OCI-LY3 (cell line): Measurements from ENCODE around the gene JCHAIN.
A peak's percentile ranks its signal among the peaks of the same experiment; 100 is the strongest.

Experiments
- H2AFZ ChIP-seq: fragments of 200-600, 300-600 bp; shearing (Covaris generic); 2 replicates; pipeline ENCODE4 v1.6.0; 2014; ENCODE audit warnings: antibody characterized with exemption, low read depth, low read length
- H3K27ac ChIP-seq: fragments of 200-600, 300-600 bp; sonication (generic); 2 replicates; pipeline ENCODE4 v1.5.1; 2014; ENCODE audit warnings: mild to moderate bottlenecking, low read length, moderate library complexity, mixed read lengths
- H3K27me3 ChIP-seq: fragments of 200-600, 300-600 bp; sonication (generic); 2 replicates; pipeline ENCODE4 v1.6.1; 2014; ENCODE audit warnings: low read depth, low read length, mixed read lengths
- H3K36me3 ChIP-seq: fragments of 200-600, 300-600 bp; sonication (generic); replicated peaks from 2 replicates; pipeline ENCODE3; 2014; ENCODE audit warnings: low read depth, low read length, mixed read lengths
- H3K4me1 ChIP-seq: fragments of 300-600, 200-600 bp; sonication (generic); 2 replicates; pipeline ENCODE4 v1.6.1; 2014; ENCODE audit warnings: low read length, mixed read lengths
- H3K4me2 ChIP-seq: fragments of 200-600, 300-600 bp; sonication (generic); 2 replicates; pipeline ENCODE4 v1.6.1; 2014; ENCODE audit warnings: low read length, mixed read lengths
- H3K4me3 ChIP-seq: fragments of 300-600, 200-600 bp; sonication (generic); 2 replicates; pipeline ENCODE4 v1.5.1; 2014; ENCODE audit warnings: antibody characterized with exemption, mild to moderate bottlenecking, low read length, moderate library complexity
- H3K79me2 ChIP-seq: fragments of 300-600, 200-600 bp; shearing (Covaris generic); 2 replicates; pipeline ENCODE4 v1.6.1; 2014; ENCODE audit warnings: mild to moderate bottlenecking, low read length, mixed read lengths
- H3K9ac ChIP-seq: fragments of 300-600, 200-600 bp; shearing (Covaris generic); 2 replicates; pipeline ENCODE4 v1.6.0; 2014; ENCODE audit warnings: mild to moderate bottlenecking, low read length, moderate library complexity
- H3K9me3 ChIP-seq: fragments of 200-600, 300-600 bp; shearing (Covaris generic); 2 replicates; pipeline ENCODE4 v1.6.1; 2014; ENCODE audit warnings: low read length, mixed read lengths; ENCODE audit not compliant: insufficient read depth
- H4K20me1 ChIP-seq: fragments of 200-600, 300-600 bp; sonication (generic); 2 replicates; pipeline ENCODE4 v1.6.1; 2016; ENCODE audit warnings: low read length, mixed read lengths; ENCODE audit not compliant: insufficient read depth
- EZH2phosphoT487 ChIP-seq: fragments of 200-600 bp; shearing (Covaris generic); IDR thresholded peaks from 2 replicates; pipeline ENCODE4 v1.6.1; 2018; ENCODE audit warnings: antibody characterized with exemption, mixed run types, low read depth
- TF ChIP-seq, protein P1 (sequence below): fragments of 200-600, 300-600 bp; sonication (generic); IDR thresholded peaks from 2 replicates; pipeline ENCODE4 v1.5.1; 2014; ENCODE audit warnings: antibody characterized with exemption, low read length, low read depth

JCHAIN gene

GRCh38 chr4:70709611-70710205 is 43.4 kb upstream of the JCHAIN start:
- Histone ChIP-seq H3K4me3 (peak overlapping the region; percentile 13; the same call in 1 of the 2 replicates), H3K4me1 (peaks cover 61% of the 10 kb centered on the region)

GRCh38 chr4:70706516-70706915 is 40.2 kb upstream of the JCHAIN start:
- H3K27ac ChIP-seq: peak overlapping the region; percentile 88
- TF ChIP-seq, protein P1, sequence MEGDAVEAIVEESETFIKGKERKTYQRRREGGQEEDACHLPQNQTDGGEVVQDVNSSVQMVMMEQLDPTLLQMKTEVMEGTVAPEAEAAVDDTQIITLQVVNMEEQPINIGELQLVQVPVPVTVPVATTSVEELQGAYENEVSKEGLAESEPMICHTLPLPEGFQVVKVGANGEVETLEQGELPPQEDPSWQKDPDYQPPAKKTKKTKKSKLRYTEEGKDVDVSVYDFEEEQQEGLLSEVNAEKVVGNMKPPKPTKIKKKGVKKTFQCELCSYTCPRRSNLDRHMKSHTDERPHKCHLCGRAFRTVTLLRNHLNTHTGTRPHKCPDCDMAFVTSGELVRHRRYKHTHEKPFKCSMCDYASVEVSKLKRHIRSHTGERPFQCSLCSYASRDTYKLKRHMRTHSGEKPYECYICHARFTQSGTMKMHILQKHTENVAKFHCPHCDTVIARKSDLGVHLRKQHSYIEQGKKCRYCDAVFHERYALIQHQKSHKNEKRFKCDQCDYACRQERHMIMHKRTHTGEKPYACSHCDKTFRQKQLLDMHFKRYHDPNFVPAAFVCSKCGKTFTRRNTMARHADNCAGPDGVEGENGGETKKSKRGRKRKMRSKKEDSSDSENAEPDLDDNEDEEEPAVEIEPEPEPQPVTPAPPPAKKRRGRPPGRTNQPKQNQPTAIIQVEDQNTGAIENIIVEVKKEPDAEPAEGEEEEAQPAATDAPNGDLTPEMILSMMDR: no peak
- no peak for TF ChIP-seq EZH2phosphoT487
- no peaks in the 10 kb centered on the region for H3K27me3 ChIP-seq
- H3K36me3 ChIP-seq: no peaks in the 10 kb centered on the region
- H3K79me2 ChIP-seq: peaks cover 53% of the 10 kb centered on the region
- H3K4me1 ChIP-seq: peaks cover 37% of the 10 kb centered on the region
- no peaks in the 10 kb centered on the region for H4K20me1 ChIP-seq
- no peak overlapping the region for H2AFZ ChIP-seq
- H3K4me2 ChIP-seq: peak overlapping the region; percentile 86
- H3K9me3 ChIP-seq: no peaks in the 10 kb centered on the region
- H3K9ac ChIP-seq: peak overlapping the region; percentile 82
- H3K4me3 ChIP-seq: peak overlapping the region; percentile 89

More at GRCh38 chr4:70709611-70710205, 43.4 kb upstream of the JCHAIN start:
- H3K36me3 ChIP-seq: no peaks in the 10 kb centered on the region
- TF ChIP-seq, protein P1: no peak
- TF ChIP-seq EZH2phosphoT487: no peak
- no peaks in the 10 kb centered on the region for H3K27me3 ChIP-seq
- H2AFZ ChIP-seq: no peak overlapping the region
- H3K9me3 ChIP-seq: no peaks in the 10 kb centered on the region
- H3K27ac ChIP-seq: no peak overlapping the region
- H3K9ac ChIP-seq: no peak overlapping the region
- H3K79me2 ChIP-seq: peaks cover 72% of the 10 kb centered on the region
- peak overlapping the region; percentile 47 for H3K4me2 ChIP-seq
- no peaks in the 10 kb centered on the region for H4K20me1 ChIP-seq

- peak overlapping the region; percentile 89 for H3K4me3 ChIP-seq
- H3K4me1 ChIP-seq: peaks cover 33% of the 10 kb centered on the region
- H4K20me1 ChIP-seq: no peaks in the 10 kb centered on the region
- H3K79me2 ChIP-seq: peaks cover 49% of the 10 kb centered on the region
- peak overlapping the region; percentile 88 for H3K27ac ChIP-seq
- no peaks in the 10 kb centered on the region for H3K27me3 ChIP-seq
- no peaks in the 10 kb centered on the region for H3K9me3 ChIP-seq
- peak overlapping the region; percentile 72; the same call in 1 of the 2 replicates for H2AFZ ChIP-seq
- TF ChIP-seq, protein P1: no peak
- no peak for TF ChIP-seq EZH2phosphoT487
- no peaks in the 10 kb centered on the region for H3K36me3 ChIP-seq
- peak overlapping the region; percentile 86 for H3K4me2 ChIP-seq
- peak overlapping the region; percentile 82 for H3K9ac ChIP-seq
Observed at GRCh38 chr4:70706044-70706461, 39.7 kb upstream of the JCHAIN start.

DNA sequence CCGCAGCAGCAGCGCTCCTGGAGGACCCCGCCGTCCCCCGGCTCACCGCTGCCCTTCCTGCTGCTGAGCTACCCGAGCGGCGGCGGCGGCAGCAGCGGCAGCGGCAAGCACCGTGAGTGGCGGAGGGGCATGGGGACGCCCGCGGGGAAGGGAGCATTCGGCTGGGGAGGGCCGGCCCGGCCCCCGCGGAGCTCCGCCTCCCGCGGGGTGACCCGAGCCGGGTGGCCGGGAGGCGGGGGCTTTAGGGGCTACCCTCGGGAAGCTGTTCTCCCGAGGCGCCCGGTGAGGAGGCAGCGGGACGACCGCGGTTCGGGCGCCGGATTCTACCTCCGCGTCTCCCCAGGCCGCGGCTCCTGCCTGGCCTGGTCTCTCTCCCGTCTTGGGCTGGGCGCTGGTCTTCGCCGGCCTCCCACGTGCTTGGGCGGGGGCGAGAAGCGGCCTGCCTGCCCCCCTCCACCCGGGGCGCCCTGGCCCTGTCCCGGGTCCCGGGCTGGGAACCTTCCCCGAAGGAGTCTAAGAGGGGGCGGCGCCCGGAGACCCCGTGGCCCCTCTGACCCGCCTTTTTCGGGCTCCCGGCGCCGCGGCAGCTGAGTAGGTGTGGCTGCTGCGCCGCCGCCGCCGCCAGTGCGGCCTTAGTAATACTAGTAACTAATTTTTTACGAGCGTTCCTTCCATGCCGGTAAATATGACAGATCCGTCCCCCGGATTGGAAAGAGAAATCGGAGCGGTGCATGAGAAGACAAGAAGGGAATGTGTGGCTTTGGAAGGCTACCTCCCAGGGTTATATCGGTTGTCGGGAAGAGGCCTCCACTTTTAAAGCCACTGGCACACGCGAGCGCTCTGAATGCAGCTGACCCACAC is 39.1 kb upstream of the JCHAIN start:
- Histone ChIP-seq H3K4me1 (peaks cover 31% of the 10 kb centered on the region), H4K20me1 (no peaks in the 10 kb centered on the region), H3K36me3 (no peaks in the 10 kb centered on the region), H3K27me3 (no peaks in the 10 kb centered on the region), H3K79me2 (peaks cover 46% of the 10 kb centered on the region), H3K9me3 (no peaks in the 10 kb centered on the region), H2AFZ (peak overlapping the region; percentile 72), H3K27ac (peak overlapping the region; percentile 88), H3K9ac (peak overlapping the region; percentile 82), H3K4me3 (peak overlapping the region; percentile 89), H3K4me2 (peak overlapping the region; percentile 86)
- TF ChIP-seq, protein P1: no peak
- TF ChIP-seq EZH2phosphoT487: no peak
